Measurements from ENCODE around the gene SPATA18. TPM values are rescaled to one million over a fixed set of nuclear protein-coding genes. Genes with fewer than 3 reads are reported as not detected.
"Not testable (repeated sequence)": the region's sequence is repeated elsewhere in the genome, so short reads cannot be mapped to it uniquely, and the experiment has no call there.

The SPATA18 gene
- total RNA-seq, 2 experiments from 2014 or later = 0.10 to 0.48 TPM

DNA sequence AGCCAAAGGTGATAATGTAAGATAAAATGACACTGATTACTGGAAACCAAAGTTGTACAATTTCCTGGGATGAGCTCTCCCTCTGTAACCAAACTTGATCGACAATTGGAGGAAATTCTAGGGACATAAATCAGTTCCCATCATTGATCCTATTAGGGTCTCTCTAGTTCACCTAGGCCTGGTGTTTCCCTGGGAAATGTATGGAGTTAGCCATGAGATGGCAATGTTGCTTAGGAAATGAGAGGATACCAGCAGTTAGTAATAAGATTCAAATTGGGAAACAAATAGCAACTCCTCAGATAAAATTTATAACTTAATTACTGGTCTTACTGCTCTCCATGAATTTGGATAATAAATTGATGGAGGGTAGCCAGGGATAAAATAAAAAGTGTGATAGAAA is 52.2 kb downstream of the SPATA18 start:
- CTCF ChIA-PET = no interaction called here
- H3K27ac Mint-ChIP-seq = no peak overlapping the region

DNA sequence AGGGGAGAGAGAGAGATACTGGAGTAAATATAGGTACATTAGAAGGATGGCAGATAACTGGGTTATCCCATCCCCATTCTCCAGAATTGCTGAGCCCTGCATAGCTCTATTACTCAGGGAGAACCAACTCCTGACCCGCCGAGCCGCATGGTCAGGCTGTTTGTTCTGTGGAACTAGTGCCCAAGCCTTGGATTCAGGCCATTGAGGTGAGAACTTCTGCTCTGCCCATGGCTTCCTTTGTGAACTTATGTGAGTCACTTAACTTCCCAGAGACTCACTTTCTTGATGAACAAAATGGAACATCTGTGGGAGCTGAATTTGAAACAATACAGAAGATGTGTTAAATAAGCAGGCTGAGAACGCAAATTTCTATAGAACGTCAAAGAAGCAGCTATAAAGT is 54.2 kb downstream of the SPATA18 start:
- Mint-ChIP-seq H3K4me3 (no peak overlapping the region), H3K27me3 (peaks cover under 1% of the 10 kb centered on the region), H3K4me1 (no peaks in the 10 kb centered on the region), H3K27ac (no peak overlapping the region), H3K9me3 (no peaks in the 10 kb centered on the region), H3K36me3 (ENCODE audit: low read depth) (no peaks in the 10 kb centered on the region)
- CTCF ChIA-PET = no interaction called here
- POLR2A ChIA-PET = no interaction called here
- no peak for DNase-seq

More for the DNA sequence above, 52.2 kb downstream of the SPATA18 start:
- POLR2A ChIA-PET = no interaction called here
- DNase-seq = no peak
- Mint-ChIP-seq H3K27me3 (peaks cover 4% of the 10 kb centered on the region), H3K4me1 (no peaks in the 10 kb centered on the region), H3K9me3 (no peaks in the 10 kb centered on the region), H3K4me3 (no peak overlapping the region), H3K36me3 (ENCODE audit: low read depth) (no peaks in the 10 kb centered on the region)

DNA sequence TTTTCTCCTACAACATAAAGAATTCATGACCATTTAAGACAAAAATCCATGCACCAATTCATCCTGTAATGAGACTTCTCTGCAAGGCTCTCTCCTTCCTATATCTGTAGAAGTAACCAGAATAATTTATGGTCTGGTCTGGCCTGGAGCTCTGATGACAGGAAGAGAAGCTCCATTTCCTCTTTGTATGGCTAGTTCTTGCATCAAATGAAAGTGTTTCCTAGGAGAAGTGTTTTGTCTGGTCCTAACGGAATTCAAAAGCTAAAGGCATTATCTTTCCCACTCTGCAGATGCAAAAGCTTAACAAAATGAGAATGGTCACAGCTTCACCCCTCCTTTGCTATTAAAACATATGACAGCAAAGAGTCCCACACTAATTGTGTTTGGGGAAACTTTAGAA is 55.1 kb downstream of the SPATA18 start:
- no peaks in the 10 kb centered on the region for H3K36me3 Mint-ChIP-seq (ENCODE audit: low read depth)
- H3K9me3 Mint-ChIP-seq = no peaks in the 10 kb centered on the region
- no peak overlapping the region for H3K4me3 Mint-ChIP-seq
- H3K27me3 Mint-ChIP-seq = no peaks in the 10 kb centered on the region
- DNase-seq = no peak
- ChIA-PET POLR2A (no interaction called here), CTCF (no interaction called here)
- no peaks in the 10 kb centered on the region for H3K4me1 Mint-ChIP-seq
- no peak overlapping the region for H3K27ac Mint-ChIP-seq

DNA sequence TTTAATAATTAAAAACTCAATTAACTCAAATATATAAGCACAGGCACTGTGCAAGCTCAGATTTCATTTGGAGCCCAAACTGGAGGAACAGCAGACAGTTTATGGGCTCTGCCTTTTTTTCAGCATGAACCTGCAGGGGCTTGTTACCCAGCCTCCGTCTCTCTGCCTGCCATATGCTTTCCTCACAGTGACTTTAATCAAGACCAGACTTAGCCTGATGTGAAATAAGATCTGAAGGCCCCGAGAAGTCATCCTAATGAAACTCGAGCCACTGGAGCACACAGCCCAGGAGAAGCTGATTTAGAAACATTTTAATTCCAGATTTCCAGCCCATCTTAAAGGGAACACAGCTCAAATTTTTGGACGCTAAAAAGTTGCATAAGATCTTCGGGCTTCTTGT is 55.6 kb downstream of the SPATA18 start:
- Mint-ChIP-seq H3K4me3 (no peak overlapping the region), H3K27me3 (no peaks in the 10 kb centered on the region), H3K36me3 (ENCODE audit: low read depth) (no peaks in the 10 kb centered on the region), H3K27ac (no peak overlapping the region), H3K4me1 (no peaks in the 10 kb centered on the region), H3K9me3 (no peaks in the 10 kb centered on the region)
- no peak for DNase-seq
- POLR2A ChIA-PET = no interaction called here
- CTCF ChIA-PET = no interaction called here

DNA sequence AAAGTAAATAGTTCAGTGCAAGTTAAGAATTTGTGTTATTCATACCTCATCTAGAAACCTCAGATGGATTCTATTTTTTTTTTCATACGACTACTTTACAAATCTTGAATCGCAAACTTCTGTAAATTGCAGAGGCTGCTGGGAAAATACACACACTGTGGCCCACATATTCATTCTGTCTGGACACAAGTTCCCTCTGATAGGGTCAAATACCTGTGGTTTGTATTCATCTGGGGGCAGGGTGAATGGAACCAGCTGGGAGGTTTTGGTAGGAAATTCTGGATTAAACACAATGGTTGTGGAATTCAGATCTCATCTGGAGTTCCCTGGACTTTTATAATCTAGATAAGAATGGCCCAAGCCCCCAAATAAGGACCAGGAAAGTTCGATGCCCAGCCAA is 56.2 kb downstream of the SPATA18 start:
- H3K27me3 Mint-ChIP-seq = no peaks in the 10 kb centered on the region
- no peak overlapping the region for H3K4me3 Mint-ChIP-seq
- H3K4me1 Mint-ChIP-seq = no peaks in the 10 kb centered on the region
- no peak overlapping the region for H3K27ac Mint-ChIP-seq
- no peak for DNase-seq
- ChIA-PET POLR2A (no interaction called here), CTCF (no interaction called here)
- no peaks in the 10 kb centered on the region for H3K36me3 Mint-ChIP-seq (ENCODE audit: low read depth)
- no peaks in the 10 kb centered on the region for H3K9me3 Mint-ChIP-seq

DNA sequence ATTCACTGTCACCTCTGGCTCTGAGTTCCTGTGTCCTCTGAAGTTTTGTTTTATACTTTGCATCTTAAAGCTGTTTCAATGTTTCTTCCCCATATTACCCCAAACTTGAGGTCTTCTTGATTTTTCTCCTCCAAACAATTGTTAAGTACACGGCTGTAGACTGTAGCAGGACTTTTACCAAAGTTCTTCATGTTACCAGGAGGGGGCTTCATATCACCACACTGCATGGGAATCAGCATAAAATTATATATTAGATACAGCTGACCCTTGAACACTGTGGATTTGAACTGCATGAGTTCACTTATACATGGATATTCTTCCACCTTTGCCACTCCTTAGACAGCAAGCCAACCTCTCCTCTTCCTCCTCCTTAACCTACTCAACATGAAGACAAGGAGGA is 56.6 kb downstream of the SPATA18 start:
- no peaks in the 10 kb centered on the region for H3K36me3 Mint-ChIP-seq (ENCODE audit: low read depth)
- no peak overlapping the region for H3K27ac Mint-ChIP-seq
- no peaks in the 10 kb centered on the region for H3K9me3 Mint-ChIP-seq
- ChIA-PET POLR2A (no interaction called here), CTCF (no interaction called here)
- no peak for DNase-seq
- no peaks in the 10 kb centered on the region for H3K4me1 Mint-ChIP-seq
- no peaks in the 10 kb centered on the region for H3K27me3 Mint-ChIP-seq
- no peak overlapping the region for H3K4me3 Mint-ChIP-seq

DNA sequence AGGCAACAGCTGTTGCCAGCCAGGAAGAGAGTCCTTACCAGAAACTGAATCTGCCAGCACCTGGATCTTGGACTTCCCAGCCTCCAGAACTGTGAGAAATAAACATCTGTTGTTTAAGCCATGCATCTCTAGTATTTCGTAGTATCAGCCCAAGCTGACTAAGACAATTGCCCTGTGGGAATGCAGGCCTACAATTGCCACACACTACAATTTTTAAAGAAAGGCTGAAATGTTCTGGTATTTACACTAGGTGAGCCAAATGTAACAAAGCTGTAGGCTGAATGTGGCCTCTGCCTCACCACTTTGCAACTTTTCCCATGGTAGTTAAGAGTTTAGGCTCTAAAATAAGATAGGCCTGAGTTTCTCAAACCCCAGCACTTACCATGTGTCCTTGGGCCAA is 59.1 kb downstream of the SPATA18 start:
- Mint-ChIP-seq H3K9me3 (no peaks in the 10 kb centered on the region), H3K4me3 (no peak overlapping the region), H3K27me3 (no peaks in the 10 kb centered on the region), H3K4me1 (no peaks in the 10 kb centered on the region), H3K27ac (no peak overlapping the region), H3K36me3 (ENCODE audit: low read depth) (no peaks in the 10 kb centered on the region)
- DNase-seq = no peak
- ChIA-PET CTCF (interaction anchor here (0.6 kb wide), 1 partner anchor 30 kb away, joined by 3 read pairs; no protein-coding TSS in a partner anchor), POLR2A (no interaction called here)

DNA sequence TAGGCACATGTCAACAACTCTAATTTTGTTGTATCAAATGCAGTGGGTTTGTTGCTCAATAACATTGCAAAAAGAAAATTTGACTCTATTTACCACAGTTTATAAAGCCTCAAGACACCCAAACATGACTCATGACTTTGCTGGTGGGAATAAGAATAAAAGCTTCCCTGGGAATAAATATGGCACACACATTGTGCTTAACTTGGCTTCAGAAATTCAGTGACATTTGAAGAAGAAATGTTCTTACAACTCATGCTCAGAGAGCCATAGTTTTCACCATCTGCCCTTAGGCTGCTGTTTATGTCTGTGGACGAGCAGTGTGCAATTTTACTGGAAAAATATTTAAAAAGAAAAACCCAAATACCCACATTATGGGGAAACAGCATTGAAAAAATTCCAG is 60.9 kb downstream of the SPATA18 start:
- Mint-ChIP-seq H3K27me3 (no peaks in the 10 kb centered on the region), H3K36me3 (ENCODE audit: low read depth) (no peaks in the 10 kb centered on the region), H3K9me3 (no peaks in the 10 kb centered on the region), H3K4me3 (no peak overlapping the region), H3K4me1 (no peaks in the 10 kb centered on the region), H3K27ac (no peak overlapping the region)
- ChIA-PET CTCF (no interaction called here), POLR2A (no interaction called here)
- no peak for DNase-seq

DNA sequence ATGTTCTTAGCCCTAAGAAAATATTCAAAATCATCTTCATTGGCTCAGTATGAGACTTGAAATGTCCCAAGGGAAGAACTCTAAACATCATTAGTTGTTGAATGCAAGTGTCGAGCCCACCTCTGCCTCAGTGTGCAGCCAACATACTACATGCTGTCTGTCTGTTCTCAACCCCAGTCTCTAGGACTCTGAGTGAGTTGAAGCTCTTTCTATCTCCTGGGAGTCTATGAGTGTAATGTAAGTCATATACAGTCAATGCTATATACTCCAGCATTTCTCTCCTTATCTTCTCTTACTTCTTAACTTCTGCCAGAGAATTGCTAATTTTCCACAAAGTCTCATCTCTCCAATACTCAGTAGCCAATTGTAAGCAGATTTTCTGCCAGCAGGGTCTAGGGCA is 61.3 kb downstream of the SPATA18 start:
- no peak for DNase-seq
- Mint-ChIP-seq H3K27me3 (no peaks in the 10 kb centered on the region), H3K9me3 (no peaks in the 10 kb centered on the region), H3K27ac (no peak overlapping the region), H3K4me3 (no peak overlapping the region), H3K36me3 (ENCODE audit: low read depth) (no peaks in the 10 kb centered on the region), H3K4me1 (no peaks in the 10 kb centered on the region)
- ChIA-PET POLR2A (no interaction called here), CTCF (no interaction called here)

DNA sequence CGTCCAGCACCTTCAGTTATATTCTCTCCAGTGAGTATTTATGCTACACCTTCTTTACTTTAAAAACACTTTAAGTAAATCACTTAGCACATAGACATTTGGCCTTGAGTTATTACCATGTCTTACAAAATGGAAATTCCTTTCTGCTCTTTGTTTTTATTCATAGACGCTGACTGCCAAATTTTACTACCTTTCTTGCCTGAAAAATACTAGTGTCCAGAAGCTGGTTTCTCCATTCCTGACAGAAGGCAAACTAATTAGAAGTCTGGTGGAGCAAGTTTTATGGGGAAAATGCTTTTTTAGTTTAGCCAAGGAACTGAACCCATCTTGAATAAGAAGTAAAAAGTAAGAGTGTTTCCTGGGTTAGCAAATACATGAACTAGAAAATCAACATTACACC is 65.5 kb downstream of the SPATA18 start:
- Mint-ChIP-seq H3K4me3 (no peak overlapping the region), H3K27me3 (no peaks in the 10 kb centered on the region), H3K27ac (no peak overlapping the region), H3K9me3 (no peaks in the 10 kb centered on the region), H3K36me3 (ENCODE audit: low read depth) (no peaks in the 10 kb centered on the region), H3K4me1 (no peaks in the 10 kb centered on the region)
- ChIA-PET CTCF (no interaction called here), POLR2A (no interaction called here)
- DNase-seq = no peak

DNA sequence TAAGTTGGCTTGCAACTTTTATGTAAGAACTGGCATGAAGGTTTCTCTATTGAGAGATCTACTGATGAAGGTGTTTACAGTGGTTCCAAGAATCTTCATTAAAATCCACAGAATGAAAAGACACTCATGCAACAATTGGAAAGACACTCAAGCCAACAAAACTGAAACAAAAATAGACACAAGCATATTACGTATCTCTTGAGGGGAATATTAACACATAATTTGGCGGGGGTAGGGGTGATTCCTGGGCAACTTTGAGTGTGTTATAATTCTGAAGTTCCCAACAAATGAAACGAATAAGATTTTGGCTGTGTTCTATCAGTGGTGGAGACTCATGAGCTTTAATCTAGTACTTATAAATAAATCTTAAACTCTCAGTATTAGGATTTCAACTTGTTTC is 75.1 kb downstream of the SPATA18 start:
- Mint-ChIP-seq H3K36me3 (ENCODE audit: low read depth) (no peaks in the 10 kb centered on the region), H3K27me3 (no peaks in the 10 kb centered on the region), H3K4me3 (no peak overlapping the region), H3K27ac (no peak overlapping the region), H3K9me3 (no peaks in the 10 kb centered on the region), H3K4me1 (no peaks in the 10 kb centered on the region)
- CTCF ChIA-PET = no interaction called here
- DNase-seq = no peak
- POLR2A ChIA-PET = no interaction called here

DNA sequence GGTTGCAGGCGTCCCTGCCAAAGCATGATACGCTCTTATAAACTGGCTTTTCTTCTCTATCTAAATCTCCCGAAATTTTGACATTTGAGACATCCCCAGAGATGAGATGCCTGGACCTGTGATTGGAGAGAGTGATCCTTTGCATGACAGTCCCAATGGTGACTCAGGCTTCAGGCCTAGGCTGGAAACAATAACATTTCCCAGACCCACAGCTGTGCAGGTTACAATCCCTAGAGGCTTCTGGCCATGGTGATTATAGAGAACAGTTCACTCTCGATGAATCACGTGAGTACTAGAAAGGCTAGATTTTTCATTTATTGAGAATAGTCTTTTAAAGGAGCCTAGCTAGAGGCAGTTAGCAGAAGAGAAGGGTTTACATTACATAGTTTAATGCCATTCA is 75.9 kb downstream of the SPATA18 start:
- DNase-seq = no peak
- H3K27ac Mint-ChIP-seq = no peak overlapping the region
- no peak overlapping the region for H3K4me3 Mint-ChIP-seq
- H3K36me3 Mint-ChIP-seq (ENCODE audit: low read depth) = no peaks in the 10 kb centered on the region
- H3K27me3 Mint-ChIP-seq = no peaks in the 10 kb centered on the region
- H3K4me1 Mint-ChIP-seq = no peaks in the 10 kb centered on the region
- ChIA-PET CTCF (no interaction called here), POLR2A (no interaction called here)
- no peaks in the 10 kb centered on the region for H3K9me3 Mint-ChIP-seq

DNA sequence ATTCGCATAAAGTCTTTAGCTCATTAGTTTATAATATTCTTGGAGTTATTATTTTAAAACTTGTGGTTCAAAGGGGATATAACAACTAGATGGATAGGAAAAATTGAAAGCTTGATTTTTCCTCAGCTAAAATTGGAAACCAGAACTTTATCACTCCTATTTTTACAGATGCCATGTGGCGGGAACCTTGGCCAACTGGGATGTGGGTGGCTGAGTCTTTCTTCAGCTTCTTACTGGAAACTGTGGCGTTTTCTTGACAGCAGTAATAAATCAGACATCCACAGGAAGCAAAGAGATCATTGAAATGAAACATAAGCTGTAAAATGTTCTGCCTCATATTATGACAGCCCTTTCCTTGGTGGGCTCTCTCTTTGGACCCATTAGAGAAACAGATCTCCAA is 84.1 kb downstream of the SPATA18 start:
- Mint-ChIP-seq H3K27ac (no peak overlapping the region), H3K27me3 (no peaks in the 10 kb centered on the region), H3K9me3 (no peaks in the 10 kb centered on the region), H3K4me3 (no peak overlapping the region), H3K4me1 (no peaks in the 10 kb centered on the region), H3K36me3 (ENCODE audit: low read depth) (no peaks in the 10 kb centered on the region)
- ChIA-PET CTCF (no interaction called here), POLR2A (no interaction called here)
- no peak for DNase-seq

DNA sequence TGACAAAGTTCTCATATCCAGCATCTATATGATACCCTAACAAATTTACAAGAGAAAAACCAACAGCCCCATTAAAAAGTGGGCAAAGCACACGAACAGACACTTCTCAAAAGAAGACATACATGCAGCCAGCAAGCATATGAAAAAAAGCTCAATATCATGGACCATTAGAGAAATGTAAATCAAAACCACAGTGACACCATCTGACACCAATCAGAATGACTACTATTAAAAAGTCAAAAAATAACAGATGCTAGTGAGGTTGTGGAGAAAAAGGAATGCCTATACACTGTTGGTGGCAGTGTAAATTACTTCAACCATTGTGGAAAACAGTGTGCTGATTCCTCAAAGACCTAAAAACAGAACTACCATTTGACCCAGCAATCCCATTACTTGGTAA is 86.0 kb downstream of the SPATA18 start:
- H3K4me3 Mint-ChIP-seq; H3K36me3 Mint-ChIP-seq (ENCODE audit: low read depth); H3K4me1 Mint-ChIP-seq; POLR2A ChIA-PET; CTCF ChIA-PET; DNase-seq; H3K9me3 Mint-ChIP-seq; H3K27ac Mint-ChIP-seq; H3K27me3 Mint-ChIP-seq: not testable (repeated sequence)

DNA sequence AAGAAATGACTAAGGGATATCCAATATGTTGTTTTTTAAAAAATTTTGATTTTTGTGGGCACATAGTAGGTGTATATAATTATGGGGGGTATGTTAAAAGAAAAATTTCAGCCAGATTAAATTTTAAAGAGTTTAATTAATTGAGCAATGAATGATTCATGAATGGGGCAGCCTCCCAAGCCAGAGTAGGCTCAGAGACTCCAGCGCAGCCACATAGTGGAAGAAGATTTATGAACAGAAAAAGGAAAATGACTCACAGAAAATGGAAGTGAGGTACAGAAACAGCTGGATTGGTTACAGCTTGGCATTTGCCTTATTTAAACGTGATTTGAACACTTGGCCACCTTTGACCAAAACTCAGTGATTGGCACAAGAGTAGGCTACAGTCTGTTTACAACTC is 91.7 kb downstream of the SPATA18 start:
- CTCF ChIA-PET = no interaction called here
- DNase-seq = no peak
- Mint-ChIP-seq H3K27me3 (no peaks in the 10 kb centered on the region), H3K4me1 (no peaks in the 10 kb centered on the region), H3K9me3 (no peaks in the 10 kb centered on the region), H3K36me3 (ENCODE audit: low read depth) (no peaks in the 10 kb centered on the region), H3K27ac (no peak overlapping the region), H3K4me3 (no peak overlapping the region)
- POLR2A ChIA-PET = no interaction called here

Measured in activated CD4-positive, alpha-beta memory T cell treated with anti-CD3 and anti-CD28 coated beads, Interleukin-2, amount 10 ng/mL, durations not matched to agents 7 days and 5 days (primary cell).